GM18511 (cell line): Measurements from ENCODE around the gene CDKN2AIPNL.

Experiments used
- ATAC-seq: cut with Tn5 transposase; IDR thresholded peaks from one replicate; pipeline ENCODE4 v1.9.1; 2021; ENCODE audit warnings: mild to moderate bottlenecking, moderate library complexity; ENCODE audit not compliant: unreplicated experiment

CDKN2AIPNL gene

DNA sequence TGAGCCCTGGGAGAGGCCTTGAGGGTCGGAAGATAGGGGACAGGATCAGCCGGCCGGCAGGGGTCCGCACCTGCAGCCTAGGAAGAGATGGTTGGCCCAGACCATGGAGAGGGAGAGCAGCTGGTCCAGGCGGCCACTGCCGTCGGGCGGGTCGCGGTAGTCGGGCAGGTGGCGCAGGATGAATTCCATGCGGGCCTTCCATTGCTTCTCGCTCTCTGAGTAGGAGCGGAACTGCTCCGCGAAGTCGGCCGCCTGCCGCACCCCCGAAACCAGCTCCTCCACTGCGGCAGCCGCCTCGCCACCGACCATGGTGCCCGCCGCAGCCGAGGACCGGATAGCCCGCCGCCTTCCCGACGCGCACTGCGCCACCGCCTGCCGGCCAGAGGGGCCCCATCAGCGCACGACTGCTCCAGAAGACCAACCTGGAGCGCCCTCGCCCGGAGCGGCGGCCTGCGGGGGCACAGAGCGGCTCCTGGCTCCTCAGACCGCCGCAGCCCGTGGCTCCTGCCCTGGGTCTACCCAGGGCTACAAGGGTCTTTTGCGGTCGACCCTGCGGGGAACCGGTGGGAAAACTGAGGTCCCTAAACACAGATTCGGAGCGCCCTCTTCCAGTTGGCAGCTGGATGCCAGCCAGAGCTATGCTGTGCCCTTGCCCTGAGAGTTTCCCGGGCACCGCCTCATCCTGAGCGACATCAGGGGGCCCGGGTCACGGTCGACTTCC is at the start of gene CDKN2AIPNL:
Gene CDKN2AIPNL (minus strand): TSS at position 336 of the 721 bp plus-strand sequence. CDS start 27 bp downstream, at position 309.
- ATAC-seq: peak; percentile 98

DNA sequence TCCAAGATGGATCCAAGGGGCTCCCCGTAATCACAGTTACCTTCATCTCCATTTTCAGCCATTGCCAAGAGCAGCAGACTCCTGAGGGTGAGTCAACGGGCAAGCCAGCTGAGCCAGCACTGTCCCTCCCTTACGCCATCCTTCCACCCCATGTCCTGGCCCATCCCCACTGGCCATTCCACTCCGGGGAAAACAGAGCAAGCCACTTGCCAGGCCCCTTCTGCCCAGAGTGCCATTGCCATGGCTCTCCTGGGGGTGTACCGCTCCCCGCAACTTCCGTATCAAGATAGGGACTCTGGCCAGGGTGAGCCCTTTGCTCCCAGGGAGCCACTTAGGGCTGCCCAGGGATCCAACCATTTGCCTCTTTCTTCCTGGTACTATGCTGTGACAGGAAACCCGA is 48.9 kb upstream of the CDKN2AIPNL start:
- ATAC-seq: no peak

DNA sequence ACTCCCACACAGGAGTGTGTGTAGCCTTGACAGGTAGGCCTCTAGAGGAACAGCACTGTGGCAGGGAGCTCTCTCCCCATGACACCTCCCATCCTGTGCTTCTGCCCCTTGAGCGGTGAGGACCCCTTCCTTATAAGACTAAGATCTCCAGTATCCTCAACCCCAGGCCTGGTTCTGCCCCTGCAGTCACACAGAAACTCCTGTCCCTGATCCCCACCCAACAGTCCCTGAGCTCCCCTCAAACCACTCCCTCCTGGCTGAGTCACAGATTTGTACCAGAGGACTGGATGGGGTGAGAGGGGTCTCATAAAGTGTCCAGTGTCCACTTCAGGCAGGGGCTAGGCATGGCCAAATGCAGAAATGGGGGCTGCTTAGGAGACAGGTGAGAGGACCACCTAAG is 47.8 kb upstream of the CDKN2AIPNL start:
- no peak for ATAC-seq

DNA sequence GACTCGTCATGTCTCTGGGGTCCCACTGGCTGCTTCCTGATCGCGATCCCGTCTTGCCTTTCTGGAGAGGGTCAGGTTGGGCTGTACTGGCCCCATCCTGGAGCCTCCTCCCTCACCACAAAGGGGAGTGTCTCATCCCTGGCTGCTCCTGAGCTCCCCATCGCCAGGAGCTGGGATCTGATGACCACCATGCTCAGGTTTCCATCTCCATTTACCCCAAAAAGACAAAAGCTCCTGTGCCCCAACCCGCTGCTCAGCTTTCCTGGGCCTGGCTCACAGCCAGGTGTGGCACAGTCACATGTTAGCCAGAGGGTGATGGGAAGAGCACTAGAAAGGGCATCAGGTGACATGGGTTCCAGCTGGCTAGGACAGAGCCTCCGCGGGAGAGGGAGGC is 47.3 kb upstream of the CDKN2AIPNL start:
- ATAC-seq: no peak

DNA sequence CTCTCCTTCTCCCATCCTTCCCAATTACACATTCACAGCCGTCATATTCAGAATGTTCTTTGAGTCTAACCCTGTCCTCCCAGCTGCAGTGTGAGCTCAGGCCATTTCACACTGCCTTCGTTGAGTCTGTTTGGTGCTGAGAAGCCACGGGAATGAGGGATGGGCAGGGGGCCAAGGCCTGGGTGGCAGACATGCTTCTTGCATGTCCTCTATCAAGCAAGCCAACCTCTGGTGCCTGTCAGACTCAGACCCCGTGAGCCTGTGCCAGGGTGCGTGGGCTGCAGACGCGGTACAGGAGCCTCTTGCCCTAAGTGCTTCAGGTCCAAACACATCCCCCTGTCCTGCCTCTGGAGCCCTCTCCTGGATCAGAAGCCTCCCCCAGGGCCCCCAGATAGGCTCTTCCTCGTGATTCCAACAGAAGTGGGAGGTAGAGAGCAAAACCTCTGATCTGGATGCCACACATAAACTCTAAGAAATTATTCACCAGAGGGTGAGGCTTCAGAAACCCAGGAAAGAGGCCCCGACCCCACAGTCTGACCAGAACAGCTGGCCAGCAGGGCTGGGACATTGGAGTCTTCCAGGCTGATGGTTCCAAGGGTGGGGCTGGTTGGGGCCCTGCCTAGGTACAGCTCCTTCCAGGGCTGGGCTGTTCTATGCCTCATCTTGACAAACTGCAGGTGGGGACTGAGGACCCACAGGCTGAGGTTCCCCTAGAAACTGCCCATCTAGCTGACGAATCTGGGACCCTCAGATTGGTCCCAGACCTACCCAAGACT is 46.7 kb upstream of the CDKN2AIPNL start:
- ATAC-seq: no peak

DNA sequence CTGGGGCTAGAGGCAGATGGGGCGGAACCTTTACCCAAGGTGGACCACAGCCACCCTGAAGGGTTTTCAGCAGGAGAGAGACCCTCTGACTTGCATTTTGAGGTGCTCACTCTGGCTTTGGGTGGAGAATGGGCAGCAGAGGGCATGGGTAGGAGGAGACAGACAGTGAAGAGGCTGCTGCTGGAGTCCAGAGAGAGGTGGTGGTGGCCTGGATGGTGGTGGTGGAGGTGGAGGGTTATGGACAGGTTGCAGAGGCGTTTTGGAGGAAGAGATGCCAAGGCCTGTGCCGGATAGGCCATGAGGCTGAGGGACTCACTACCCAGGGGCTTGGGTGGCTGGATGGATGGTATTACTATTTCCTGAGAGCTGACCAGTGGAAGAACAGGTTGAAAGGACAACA is 46.1 kb upstream of the CDKN2AIPNL start:
- ATAC-seq: no peak

GRCh38 chr5:134456825-134457224 is 45.1 kb upstream of the CDKN2AIPNL start:
- no peak for ATAC-seq

- ATAC-seq: no peak
These were observed 43.8 kb upstream of the CDKN2AIPNL start for GRCh38 chr5:134455466-134455865.

DNA sequence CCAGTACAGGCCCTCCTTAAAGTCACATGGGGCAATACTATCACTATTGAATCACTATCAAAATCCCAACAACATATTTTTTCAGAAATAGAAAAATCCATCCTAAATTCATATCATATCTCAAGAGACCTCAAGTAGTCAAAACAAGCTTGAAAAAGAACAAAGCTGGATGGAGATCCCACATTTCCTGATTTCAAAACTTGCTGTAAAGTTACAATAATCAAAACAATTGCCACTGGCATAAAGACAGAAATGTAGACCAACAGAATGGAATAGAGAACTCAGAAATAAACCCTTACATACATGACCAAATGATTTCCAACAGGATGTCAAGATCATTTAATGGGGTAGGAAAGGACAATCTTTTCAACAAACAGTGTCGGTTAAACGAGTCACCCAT is 41.3 kb upstream of the CDKN2AIPNL start:
- no peak for ATAC-seq

GRCh38 chr5:134451936-134452505 is 40.3 kb upstream of the CDKN2AIPNL start:
- no peak for ATAC-seq

DNA sequence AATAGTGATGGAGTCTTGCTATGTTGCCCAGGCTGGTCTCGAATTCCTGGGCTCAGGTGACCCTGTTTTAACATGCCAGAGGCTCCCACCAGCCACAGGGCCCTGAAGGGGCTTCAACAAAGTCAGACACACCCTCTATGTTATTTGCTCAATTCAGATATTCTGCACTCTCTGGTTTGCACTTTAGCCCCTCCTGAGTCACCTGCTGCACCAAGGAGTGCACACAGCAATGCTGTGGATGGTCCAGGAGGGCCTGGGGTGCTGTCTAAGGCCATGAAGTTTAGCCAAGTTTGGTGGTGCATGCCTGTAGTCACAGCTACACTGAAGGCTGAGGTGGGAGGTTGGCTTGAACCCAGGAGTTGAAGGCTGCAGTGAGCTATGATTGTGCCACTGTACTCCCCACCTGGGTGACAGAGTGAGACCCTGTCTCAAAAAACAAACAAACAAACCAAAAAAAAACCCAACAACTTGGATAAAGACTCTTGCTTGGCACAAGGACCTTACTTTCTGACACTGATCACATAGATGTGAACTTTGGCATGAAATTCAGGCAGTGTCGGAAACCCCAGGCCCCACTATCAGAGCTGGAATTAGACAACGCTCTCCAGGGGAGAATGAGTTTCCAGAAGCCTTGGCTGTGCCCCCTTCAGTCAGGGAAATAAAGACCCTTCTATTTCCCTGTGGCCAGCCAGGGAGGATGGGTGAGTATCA is 39.7 kb upstream of the CDKN2AIPNL start:
- ATAC-seq: no peak

DNA sequence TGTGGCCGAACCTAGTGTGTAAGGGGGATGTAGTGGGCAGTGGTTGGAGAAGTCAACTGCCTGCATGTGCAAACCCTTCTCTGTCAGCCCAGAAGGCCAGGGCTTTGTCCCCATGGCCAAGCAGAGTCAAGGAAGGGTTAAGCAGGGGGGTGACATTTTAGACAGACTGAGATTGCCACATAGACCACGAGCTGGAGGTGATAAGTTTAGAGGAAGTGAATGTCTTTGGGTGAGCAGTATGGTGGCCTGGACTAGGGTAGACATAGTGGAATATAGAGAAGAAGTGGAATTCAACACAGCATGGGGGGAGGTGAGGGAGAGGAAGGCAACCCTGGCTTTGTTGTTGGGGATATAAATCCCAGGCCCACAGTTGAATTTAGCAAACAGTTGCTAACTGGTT is 38.7 kb upstream of the CDKN2AIPNL start:
- no peak for ATAC-seq

DNA sequence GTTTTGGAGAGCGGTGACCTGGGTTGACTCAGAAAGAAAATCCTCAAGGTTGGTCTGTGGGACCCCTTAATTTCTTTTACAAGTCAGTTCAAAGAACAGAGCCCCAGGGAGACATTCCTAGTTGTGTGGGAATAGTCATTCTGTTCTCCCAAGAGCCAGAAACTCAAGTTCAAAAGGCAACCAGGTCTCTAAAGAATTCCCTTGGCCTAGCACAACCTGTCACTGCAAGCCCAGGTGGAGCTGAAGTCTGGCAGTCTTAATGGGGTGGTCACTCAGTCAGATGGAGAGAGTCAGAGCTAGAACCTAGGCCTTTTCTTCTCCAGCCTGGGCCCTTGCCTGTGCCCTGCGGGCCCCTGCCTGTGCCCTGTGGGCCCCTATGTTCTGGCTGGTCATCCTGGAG is 37.5 kb upstream of the CDKN2AIPNL start:
- ATAC-seq: no peak

DNA sequence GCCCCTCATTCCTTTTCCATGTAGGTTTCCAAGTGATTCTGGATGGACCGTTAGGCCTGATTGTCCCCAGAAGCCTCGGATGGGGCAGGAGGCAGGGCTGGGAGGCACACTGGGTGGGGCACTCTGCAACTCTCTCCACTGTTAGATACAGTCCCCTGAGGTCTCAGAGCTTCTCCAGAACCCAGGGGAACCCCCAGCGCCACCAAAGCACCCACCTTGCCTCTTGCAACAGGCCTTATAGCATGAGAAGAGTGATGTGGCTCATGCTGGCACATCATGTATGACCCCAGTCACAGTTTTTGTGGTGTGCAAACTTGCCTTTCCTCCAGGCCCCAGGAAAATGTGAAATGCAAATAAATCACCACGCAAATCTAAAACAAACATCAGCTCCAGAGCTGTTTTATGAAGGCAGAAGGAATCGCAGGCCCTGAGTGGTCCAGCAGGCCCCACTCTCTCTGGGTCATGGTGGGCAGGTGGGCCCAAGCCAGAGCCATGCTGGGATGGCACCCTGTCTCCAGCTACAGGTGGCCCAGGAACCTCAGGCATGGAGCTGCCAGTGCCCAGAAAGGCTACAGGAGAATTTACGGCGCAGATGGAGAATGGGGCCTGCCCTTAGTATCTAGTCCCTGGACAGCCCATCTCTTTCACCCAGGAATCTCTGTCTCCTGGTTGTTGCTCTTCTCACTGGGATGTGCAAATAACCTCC is 36.3 kb upstream of the CDKN2AIPNL start:
- no peak for ATAC-seq

GRCh38 chr5:134446938-134447337 is 35.3 kb upstream of the CDKN2AIPNL start:
- peak; percentile 80 for ATAC-seq

DNA sequence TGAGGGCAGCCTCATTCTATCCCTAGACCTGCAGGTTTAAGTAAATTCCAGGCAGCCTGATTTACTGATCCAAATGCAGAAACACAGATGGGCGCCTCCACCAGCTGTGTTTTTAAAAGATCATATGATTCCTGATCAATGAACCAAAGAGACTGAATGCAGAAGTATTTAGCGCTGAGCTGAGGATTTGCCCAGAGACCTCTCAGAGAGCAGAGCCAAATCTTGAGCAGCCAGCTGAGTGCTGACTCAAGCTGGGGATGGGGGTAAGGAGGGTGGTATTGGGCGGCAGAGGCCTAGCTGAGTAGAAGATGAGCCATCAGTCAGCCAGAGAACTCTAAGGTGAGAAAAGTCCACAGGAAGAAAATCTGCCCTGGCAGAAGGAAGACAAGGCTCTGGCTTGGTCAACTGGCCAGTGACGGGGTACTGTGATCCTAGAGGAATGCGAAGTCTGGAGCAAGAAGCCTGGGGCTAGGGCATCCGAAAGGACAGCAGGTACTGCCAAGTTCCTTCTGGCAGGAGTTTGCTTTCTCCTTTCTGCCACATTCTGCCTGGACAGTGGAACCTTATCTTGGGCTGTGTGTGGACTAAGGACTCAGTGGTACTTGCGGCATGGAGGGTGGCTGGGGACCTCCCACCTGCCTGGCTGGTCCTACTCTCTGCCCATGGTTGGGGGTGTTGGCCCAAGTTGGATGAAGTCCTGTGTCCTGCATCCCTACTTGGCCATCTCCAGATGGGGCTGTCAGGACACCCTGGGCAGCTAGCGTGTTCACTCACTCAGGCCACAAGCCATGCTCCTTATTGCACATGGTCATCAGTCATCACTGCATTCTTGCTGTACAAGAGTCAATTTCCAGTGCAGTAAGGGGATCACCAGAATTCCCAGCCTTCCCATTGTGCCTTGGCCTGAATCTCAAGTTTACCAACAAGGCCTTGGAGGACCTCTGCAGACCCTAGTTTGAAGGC is 34.5 kb upstream of the CDKN2AIPNL start:
- no peak for ATAC-seq

DNA sequence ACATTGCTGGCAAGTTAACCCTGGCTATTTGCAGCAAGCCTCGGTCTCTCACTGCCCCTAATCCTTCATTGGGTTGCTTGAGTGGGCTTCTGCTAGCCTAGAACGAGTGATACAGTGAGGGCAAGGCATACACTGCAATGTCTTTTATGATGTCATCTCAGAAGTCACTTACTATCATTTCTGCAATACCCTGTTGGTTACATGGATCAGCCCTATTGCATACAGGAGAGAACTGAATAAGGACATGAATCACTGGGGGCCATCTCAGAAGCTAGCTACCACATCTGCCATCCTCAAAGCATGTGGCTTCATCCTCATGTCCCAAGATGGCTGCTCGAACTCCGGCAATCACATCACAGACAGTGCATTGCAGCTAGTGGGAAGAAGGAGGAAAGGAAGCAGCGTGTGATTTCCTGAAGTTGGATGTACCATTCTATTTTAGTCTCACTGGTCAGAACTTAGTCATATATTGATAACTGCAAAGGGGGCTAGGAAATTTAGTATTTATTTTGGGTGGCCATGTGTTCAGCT is 33.3 kb upstream of the CDKN2AIPNL start:
- ATAC-seq: no peak

DNA sequence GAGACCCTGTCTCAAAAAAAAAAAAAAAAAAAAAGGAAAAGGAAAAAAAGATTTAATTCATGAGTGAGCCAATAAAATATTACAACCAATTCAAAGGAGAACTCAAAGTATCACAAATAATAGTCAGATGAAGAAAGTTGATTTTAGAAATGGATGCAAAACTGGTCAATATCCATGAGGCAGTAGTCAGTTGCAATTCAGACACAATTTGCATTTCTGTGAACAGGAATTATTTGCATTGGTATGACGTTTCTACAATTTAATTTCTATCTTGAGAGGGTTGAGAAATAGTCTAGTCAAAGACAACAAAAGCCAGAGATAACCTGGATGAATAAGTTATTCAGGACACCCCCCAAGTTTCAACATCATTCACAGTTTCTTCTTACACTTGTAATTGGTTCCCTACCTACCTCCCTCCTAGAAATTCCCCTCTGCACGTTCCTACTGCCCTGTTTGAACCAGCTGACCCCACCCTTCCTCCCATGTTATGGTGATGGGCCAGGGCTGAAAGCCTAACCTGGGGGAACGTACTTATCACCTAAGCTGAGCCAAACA is 28.6 kb upstream of the CDKN2AIPNL start:
- ATAC-seq: no peak

DNA sequence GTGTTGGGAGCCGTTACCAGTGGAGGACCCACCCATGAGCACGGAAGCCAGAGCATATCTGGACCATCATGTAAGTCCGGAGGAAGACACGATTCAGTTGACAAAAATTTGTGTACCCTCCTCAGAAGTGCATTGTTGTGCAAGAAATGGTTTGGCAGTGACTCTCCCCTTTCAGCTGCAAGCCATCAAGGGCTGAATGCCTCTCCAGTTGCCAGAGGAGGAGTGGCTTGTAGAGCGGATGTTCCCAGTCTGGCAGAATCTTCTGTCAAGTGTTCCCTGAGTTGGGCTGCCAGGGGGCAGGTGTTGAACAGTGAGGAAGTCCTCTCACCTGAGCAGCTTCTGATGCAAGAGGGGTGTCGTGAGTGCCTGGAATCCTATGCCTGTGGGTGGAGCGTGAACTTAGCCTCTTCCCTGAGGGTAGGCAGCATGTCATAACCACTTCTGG is 27.6 kb upstream of the CDKN2AIPNL start:
- ATAC-seq: no peak
